TTC549 (cell line): ENCODE measurements around the gene PNMT.
"Not testable (repeated sequence)": the region's sequence is repeated elsewhere in the genome, so short reads cannot be mapped to it uniquely, and the experiment has no call there.

ENCODE experiments used
- FAIRE-seq: peaks from 2 replicates; lab custom pipeline; 2012; peaks lifted over from hg19 to GRCh38; lab: Jason Lieb, UNC

The PNMT gene

GRCh38 chr17:39711071-39711470, 42.8 kb downstream of the PNMT start:
- FAIRE-seq: not testable (repeated sequence)

GRCh38 chr17:39711851-39712250, 43.6 kb downstream of the PNMT start:
- FAIRE-seq: no peak

GRCh38 chr17:39714234-39714633, 46.0 kb downstream of the PNMT start:
- FAIRE-seq: no peak

- no peak for FAIRE-seq
These were observed 47.3 kb downstream of the PNMT start for GRCh38 chr17:39715375-39716072.

GRCh38 chr17:39716073-39716818, 48.0 kb downstream of the PNMT start:
- no peak for FAIRE-seq

- FAIRE-seq: no peak
These were observed 48.8 kb downstream of the PNMT start for GRCh38 chr17:39716879-39717536.

- FAIRE-seq: no peak
These were observed 49.4 kb downstream of the PNMT start for GRCh38 chr17:39717660-39718059.

GRCh38 chr17:39719563-39720355, 51.5 kb downstream of the PNMT start:
- FAIRE-seq: no peak
